HepG2 (cell line): ENCODE results near the gene GDPGP1. TPM values are rescaled to one million over a fixed set of nuclear protein-coding genes. Genes with fewer than 3 reads are reported as not detected.

Experiments
- ATAC-seq: fragments of 200-7000 bp; cut with Tn5 transposase; 3 replicates; pipeline ENCODE4 v1.9.1; 2020; ENCODE audit warnings: mild to moderate bottlenecking, moderate library complexity
- BruUV-seq: library from RNA; stranded (reverse); fragments of 400-500 nt; replicated peaks from 2 replicates; lab custom pipeline; 2021; lab: Mats Ljungman, UMichigan
- CTCF ChIA-PET: fragments of 300-600 bp; formaldehyde crosslinking; extraction: SDS; loops from one replicate; lab custom pipeline; 2021; ENCODE audit warnings: low total read pairs, inconsistent platforms, low intra/inter-chr PET ratio; lab: Yijun Ruan, JAX
- POLR2A ChIA-PET: fragments of 350-600 bp; sonication (Branson Sonifier 250); formaldehyde crosslinking; loops from one replicate; lab custom pipeline; 2020; ENCODE audit warnings: antibody characterized with exemption, inconsistent platforms; lab: Yijun Ruan, JAX
- DNase-seq: peaks from one replicate; pipeline ENCODE4 v3.0.0-alpha.2; 2015; ENCODE audit warnings: low spot score
- FAIRE-seq: peaks from 3 replicates; lab custom pipeline; 2011; peaks lifted over from hg19 to GRCh38; lab: Jason Lieb, UNC
- H2AFZ ChIP-seq: one replicate; pipeline ENCODE4 v1.6.1; 2011; ENCODE audit warnings: low read length, inconsistent platforms
- H3K27ac ChIP-seq: fragments of 300-600 bp; 3 replicates; pipeline ENCODE4 v1.8.0; 2011; ENCODE audit warnings: mixed run types, mild to moderate bottlenecking, mixed read lengths, low read length, inconsistent platforms; ENCODE audit not compliant: insufficient read depth; ENCODE audit errors: extremely low read length
- H3K27me3 ChIP-seq, 2 experiments: fragments of 200-600 bp in 1 of 2; 2 replicates in 1 of 2; 3 replicates in 1 of 2; pipeline versions ENCODE4 v1.6.0 to v1.8.0; 2011; ENCODE audit warnings: low read length in 2 of 2, mild to moderate bottlenecking in 2 of 2, moderate library complexity in 2 of 2, inconsistent platforms in 1 of 2; ENCODE audit not compliant: insufficient read depth in 2 of 2, control insufficient read depth in 1 of 2
- H3K36me3 ChIP-seq, 2 experiments: fragments of 200-600 bp in 1 of 2; replicated peaks in 1 of 2; 2 replicates in 1 of 2; 3 replicates in 1 of 2; pipeline versions ENCODE4 v1.5.1 to v1.8.0; 2011; ENCODE audit warnings: low read length in 2 of 2, inconsistent platforms in 1 of 2; ENCODE audit not compliant: insufficient read depth in 2 of 2, control insufficient read depth in 1 of 2
- H3K4me1 ChIP-seq: 2 replicates; pipeline ENCODE4 v1.5.1; 2012; ENCODE audit warnings: low read length, inconsistent platforms; ENCODE audit not compliant: insufficient read depth
- H3K4me2 ChIP-seq: 2 replicates; pipeline ENCODE4 v1.6.0; 2011; ENCODE audit warnings: low read depth, low read length, inconsistent platforms
- H3K4me3 ChIP-seq, 3 experiments: fragments of 200-600 bp in 1 of 3; sonication (generic), shearing (Covaris generic) in 1 of 3; replicated peaks in 1 of 3; 2 replicates each; pipeline ENCODE4 v1.5.1; 2011 to 2016; ENCODE audit warnings: low read length in 3 of 3, inconsistent platforms in 2 of 3, low read depth in 2 of 3, mild to moderate bottlenecking in 2 of 3, control low read depth in 1 of 3, mixed read lengths in 1 of 3; ENCODE audit not compliant: insufficient read depth in 1 of 3
- H3K79me2 ChIP-seq: one replicate; pipeline ENCODE4 v1.6.1; 2011; ENCODE audit warnings: low read length, inconsistent platforms; ENCODE audit not compliant: insufficient read depth
- H3K9ac ChIP-seq: 2 replicates; pipeline ENCODE4 v1.6.0; 2011; ENCODE audit warnings: mild to moderate bottlenecking, low read depth, low read length, inconsistent platforms; ENCODE audit not compliant: insufficient read depth
- H3K9me3 ChIP-seq: 2 replicates; pipeline ENCODE4 v1.5.1; 2012; ENCODE audit warnings: mild to moderate bottlenecking, low read length
- H4K20me1 ChIP-seq: 2 replicates; pipeline ENCODE4 v1.6.0; 2011; ENCODE audit warnings: inconsistent platforms, mild to moderate bottlenecking, low read length, moderate library complexity; ENCODE audit not compliant: insufficient read depth
- CENPT ChIP-seq: sonication (generic); formaldehyde crosslinking; IDR thresholded peaks from 2 replicates; pipeline ENCODE4 v1.8.0; 2022; ENCODE audit warnings: low read depth, mild to moderate bottlenecking, moderate library complexity, missing genetic modification reagents
- EED ChIP-seq: sonication (generic); formaldehyde crosslinking; IDR thresholded peaks from 2 replicates; pipeline ENCODE4 v1.5.0; 2020; ENCODE audit warnings: mild to moderate bottlenecking, missing genetic modification reagents
- FOXC1 ChIP-seq: sonication (generic); formaldehyde crosslinking; IDR thresholded peaks from 2 replicates; pipeline ENCODE4 v1.8.0; 2022; ENCODE audit warnings: mild to moderate bottlenecking, missing genetic modification reagents, borderline replicate concordance
- HDAC1 ChIP-seq: sonication (generic); formaldehyde crosslinking; IDR thresholded peaks from 2 replicates; pipeline ENCODE4 v1.5.1; 2020; ENCODE audit warnings: mild to moderate bottlenecking, missing genetic modification reagents
- HES4 ChIP-seq: sonication (generic); formaldehyde crosslinking; IDR thresholded peaks from 2 replicates; pipeline ENCODE4 v1.9.0; 2021; ENCODE audit warnings: mild to moderate bottlenecking, missing genetic modification reagents, borderline replicate concordance
- HMG20B ChIP-seq: conservative IDR thresholded peaks from 2 replicates; pipeline ENCODE4 v1.6.1; 2016; ENCODE audit warnings: missing genetic modification reagents, missing compliant biosample characterization
- MBNL3 ChIP-seq: fragments of 250-450 bp; sonication (Bioruptor Pico); conservative IDR thresholded peaks from 2 replicates; pipeline ENCODE4 v1.8.0; 2022; ENCODE audit warnings: mild to moderate bottlenecking, inconsistent platforms
- RNF2 ChIP-seq: fragments of 450-650 bp; conservative IDR thresholded peaks from 2 replicates; pipeline ENCODE4 v1.6.1; 2016; ENCODE audit warnings: low read depth
- RXRB ChIP-seq: IDR thresholded peaks from 2 replicates; pipeline ENCODE4 v1.6.1; 2016; ENCODE audit warnings: borderline replicate concordance, missing genetic modification reagents, missing compliant biosample characterization
- SAFB2 ChIP-seq: sonication (generic); formaldehyde crosslinking; IDR thresholded peaks from 2 replicates; pipeline ENCODE4 v1.5.1; 2020; ENCODE audit warnings: missing genetic modification reagents, low read depth, mild to moderate bottlenecking, borderline replicate concordance
- SP2 ChIP-seq: sonication (generic); formaldehyde crosslinking; IDR thresholded peaks from 2 replicates; pipeline ENCODE4 v1.5.1; 2020; ENCODE audit warnings: mild to moderate bottlenecking, missing genetic modification reagents
- SRSF1 ChIP-seq: fragments of 200-400 bp; formaldehyde crosslinking; optimal IDR thresholded peaks from 2 replicates; pipeline ENCODE3; 2017; ENCODE audit warnings: mild to moderate bottlenecking, low read depth, low read length, moderate library complexity
- TCF12 ChIP-seq, 2 experiments: fragments of 450-650 bp in 1 of 2; sonication (generic) in 1 of 2; formaldehyde crosslinking in 1 of 2; IDR thresholded peaks; 2 replicates each; pipeline versions ENCODE4 v1.6.1 to v1.8.0; 2017 to 2022; ENCODE audit warnings: antibody characterized with exemption in 1 of 2, mild to moderate bottlenecking in 1 of 2, missing genetic modification reagents in 1 of 2, moderate library complexity in 1 of 2
- TEAD2 ChIP-seq: sonication (generic); formaldehyde crosslinking; IDR thresholded peaks from 2 replicates; pipeline ENCODE4 v1.9.0; 2021; ENCODE audit warnings: missing genetic modification reagents
- TGIF2 ChIP-seq: IDR thresholded peaks from 2 replicates; pipeline ENCODE4 v1.6.1; 2016; ENCODE audit warnings: control low read depth, missing compliant biosample characterization
- THAP11 ChIP-seq: IDR thresholded peaks from 2 replicates; pipeline ENCODE4 v1.6.1; 2016; ENCODE audit warnings: missing biosample characterization, missing genetic modification reagents
- ZNF232 ChIP-seq: sonication (generic); formaldehyde crosslinking; IDR thresholded peaks from 2 replicates; pipeline ENCODE4 v1.4.0; 2020; ENCODE audit warnings: missing genetic modification reagents, borderline replicate concordance
- ZNF570 ChIP-seq: sonication (generic); formaldehyde crosslinking; IDR thresholded peaks from 2 replicates; pipeline ENCODE4 v1.4.0; 2020; ENCODE audit warnings: mild to moderate bottlenecking, missing genetic modification reagents, borderline replicate concordance
- ZNF790 ChIP-seq: sonication (generic); formaldehyde crosslinking; IDR thresholded peaks from 2 replicates; pipeline ENCODE4 v1.8.0; 2022; ENCODE audit warnings: missing genetic modification reagents, mild to moderate bottlenecking, borderline replicate concordance
- WGBS: methylation state at CpG from one replicate; pipeline ENCODE4 v1.1.6; 2017; ENCODE audit warnings: low lambda C conversion rate; 5-methylcytosine and 5-hydroxymethylcytosine counted together
- in situ Hi-C: cut with HindIII; loops from 2 replicates; pipeline ENCODE4 v1.10.0; 2017; ENCODE audit warnings: low pct_unique_long_range_greater_than_20kb; ENCODE audit not compliant: extremely low pct_ligation_motif_present
- intact Hi-C: fragments of 100-400 bp; cut with micrococcal nuclease; formaldehyde crosslinking; loops from one replicate; pipeline ENCODE4 v1.10.0; 2022; ENCODE audit not compliant: unreplicated experiment
- polyA plus RNA-seq, 8 experiments: library from polyadenylated mRNA; depleted of rRNA in 3 of 8; stranded (reverse) in 7 of 8; unstranded in 1 of 8; fragments of >200 nt; fragmentation: Illumina TruSeq in 4 of 8; extraction: Trizol in 4 of 8; gene quantifications; 2 replicates each; pipeline versions ENCODE4 v1.2.1 to v1.2.3, GENCODE V29; 2011 to 2016; ENCODE audit warnings: low read depth in 4 of 8, missing spikeins in 1 of 8, mixed read lengths in 1 of 8; ENCODE audit not compliant: insufficient read depth in 1 of 8
- total RNA-seq, 5 experiments: library from RNA; depleted of rRNA; stranded (reverse); fragments of >200 nt; fragmentation: Illumina TruSeq; extraction: Trizol; gene quantifications; 2 replicates each; pipeline ENCODE4 v1.2.3, GENCODE V29; 2016; ENCODE audit warnings: low read depth in 1 of 5
- TF ChIP-seq, protein P1 (sequence below): sonication (generic); formaldehyde crosslinking; IDR thresholded peaks from 2 replicates; pipeline ENCODE4 v1.4.0; 2020; ENCODE audit warnings: missing genetic modification reagents, mild to moderate bottlenecking, borderline replicate concordance

GDPGP1 gene
- total and polyA plus RNA-seq, 2 of the 13 experiments (the other 11 are each of a cell fraction or from before 2014, with no cell fraction given): 1.5 to 4.3 TPM

DNA sequence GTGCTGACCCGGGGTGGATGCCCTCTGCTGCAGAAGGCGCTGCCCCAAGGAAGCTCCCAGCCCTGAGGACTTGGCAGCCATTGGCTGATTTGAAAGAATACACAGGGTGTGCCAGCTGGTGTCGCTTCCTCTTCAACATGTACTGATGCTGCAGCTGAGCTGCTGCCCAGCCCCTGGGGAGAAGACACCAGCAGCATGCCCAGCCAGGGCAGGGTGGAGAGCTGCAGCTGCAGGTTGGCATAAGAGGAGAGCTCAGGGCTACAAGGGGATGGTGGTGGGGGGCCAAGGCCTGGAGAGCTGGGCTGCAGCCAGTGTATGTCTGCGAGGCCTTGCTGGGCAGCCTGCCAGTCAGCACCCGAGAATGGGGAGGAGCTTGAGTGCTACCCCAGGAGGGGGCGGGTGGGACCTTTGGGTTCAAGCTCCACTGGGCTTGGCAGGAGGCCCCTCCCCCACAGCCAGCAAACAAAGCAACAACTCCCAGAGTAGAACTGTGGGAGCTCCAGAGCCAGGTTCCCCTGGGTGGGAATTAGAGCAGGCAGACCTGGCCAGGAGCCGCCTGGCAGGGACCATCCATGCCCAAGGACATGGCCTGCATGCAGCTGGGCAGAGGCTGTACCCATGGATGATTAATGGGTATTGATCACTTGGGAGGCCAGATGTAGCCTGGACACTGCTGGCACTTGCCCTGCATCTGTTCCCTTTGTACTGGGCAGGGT, 42.1 kb upstream of the GDPGP1 start (continued):
- no peak for TF ChIP-seq MBNL3 (CRISPR knock-in tag)
- TF ChIP-seq, protein P1, sequence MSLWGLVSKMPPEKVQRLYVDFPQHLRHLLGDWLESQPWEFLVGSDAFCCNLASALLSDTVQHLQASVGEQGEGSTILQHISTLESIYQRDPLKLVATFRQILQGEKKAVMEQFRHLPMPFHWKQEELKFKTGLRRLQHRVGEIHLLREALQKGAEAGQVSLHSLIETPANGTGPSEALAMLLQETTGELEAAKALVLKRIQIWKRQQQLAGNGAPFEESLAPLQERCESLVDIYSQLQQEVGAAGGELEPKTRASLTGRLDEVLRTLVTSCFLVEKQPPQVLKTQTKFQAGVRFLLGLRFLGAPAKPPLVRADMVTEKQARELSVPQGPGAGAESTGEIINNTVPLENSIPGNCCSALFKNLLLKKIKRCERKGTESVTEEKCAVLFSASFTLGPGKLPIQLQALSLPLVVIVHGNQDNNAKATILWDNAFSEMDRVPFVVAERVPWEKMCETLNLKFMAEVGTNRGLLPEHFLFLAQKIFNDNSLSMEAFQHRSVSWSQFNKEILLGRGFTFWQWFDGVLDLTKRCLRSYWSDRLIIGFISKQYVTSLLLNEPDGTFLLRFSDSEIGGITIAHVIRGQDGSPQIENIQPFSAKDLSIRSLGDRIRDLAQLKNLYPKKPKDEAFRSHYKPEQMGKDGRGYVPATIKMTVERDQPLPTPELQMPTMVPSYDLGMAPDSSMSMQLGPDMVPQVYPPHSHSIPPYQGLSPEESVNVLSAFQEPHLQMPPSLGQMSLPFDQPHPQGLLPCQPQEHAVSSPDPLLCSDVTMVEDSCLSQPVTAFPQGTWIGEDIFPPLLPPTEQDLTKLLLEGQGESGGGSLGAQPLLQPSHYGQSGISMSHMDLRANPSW (CRISPR knock-in tag): no peak

- Histone ChIP-seq H3K4me1 (peaks cover 36% of the 10 kb centered on the region), H3K9ac (no peak overlapping the region), H3K36me3 (no peaks in the 10 kb centered on the region), H4K20me1 (no peaks in the 10 kb centered on the region), H3K27me3 (no peaks in the 10 kb centered on the region), H3K27ac (no peak overlapping the region), H3K9me3 (no peaks in the 10 kb centered on the region), H3K79me2 (no peaks in the 10 kb centered on the region), H3K4me2 (peak overlapping the region; percentile 19), H3K4me3 (no peak overlapping the region), H2AFZ (no peak overlapping the region)
- intact Hi-C loops: no loop called here
- ChIA-PET CTCF (no interaction called here), POLR2A (interaction anchor here (1.7 to 3.6 kb wide), 3 partner anchors 8 to 40 kb away, joined by 8 to 55 read pairs (median 12); partner anchors contain the start of genes CIB1, GDPGP1 and SEMA4B)
- DNase-seq (no peak), FAIRE-seq (no peak), ATAC-seq (no peak)
- in situ Hi-C loops: no loop called here
- WGBS: 97% methylated on average over 15 of the region's 16 CpGs
- BruUV-seq: no TSS peak
- no peak for TF ChIP-seq EED (CRISPR knock-in tag)
- no peak for TF ChIP-seq CENPT (CRISPR knock-in tag)
- no peak for TF ChIP-seq SAFB2 (CRISPR knock-in tag)
- TF ChIP-seq FOXC1 (CRISPR knock-in tag): no peak
- TF ChIP-seq HMG20B: no peak
- no peak for TF ChIP-seq ZNF790 (CRISPR knock-in tag)
- no peak for TF ChIP-seq HDAC1
- no peak for TF ChIP-seq TEAD2
- TF ChIP-seq THAP11 (CRISPR knock-in tag): no peak
- TF ChIP-seq ZNF570 (CRISPR knock-in tag): no peak
- TF ChIP-seq ZNF232: no peak
- no peak for TF ChIP-seq SRSF1
- TF ChIP-seq RXRB: no peak
- no peak for TF ChIP-seq HES4 (CRISPR knock-in tag)
- TF ChIP-seq TGIF2: no peak
- no peak for TF ChIP-seq TCF12 (IDR thresholded peaks at IDR 0.05)
- no peak for TF ChIP-seq TCF12 (CRISPR knock-in tag; IDR thresholded peaks at IDR 0.05)
- TF ChIP-seq SP2 (CRISPR knock-in tag): no peak
- TF ChIP-seq RNF2: no peak
These were observed 40.8 kb upstream of the GDPGP1 start for GRCh38 chr15:90192961-90193786.
